Hepatocyte (in vitro differentiated cells): ENCODE measurements around the gene C20orf96.

Experiments used
- EZH2 ChIP-seq: fragments of 200-600 bp; sonication (generic); IDR thresholded peaks from 2 replicates; pipeline ENCODE4 v1.6.1; 2016; ENCODE audit warnings: antibody characterized with exemption, mild to moderate bottlenecking, borderline replicate concordance
- TF ChIP-seq, protein P1 (sequence below): fragments of 200-600 bp; sonication (generic); IDR thresholded peaks from 2 replicates; pipeline ENCODE4 v1.5.1; 2016; ENCODE audit warnings: antibody characterized with exemption, mild to moderate bottlenecking; ENCODE audit not compliant: poor library complexity

DNA sequence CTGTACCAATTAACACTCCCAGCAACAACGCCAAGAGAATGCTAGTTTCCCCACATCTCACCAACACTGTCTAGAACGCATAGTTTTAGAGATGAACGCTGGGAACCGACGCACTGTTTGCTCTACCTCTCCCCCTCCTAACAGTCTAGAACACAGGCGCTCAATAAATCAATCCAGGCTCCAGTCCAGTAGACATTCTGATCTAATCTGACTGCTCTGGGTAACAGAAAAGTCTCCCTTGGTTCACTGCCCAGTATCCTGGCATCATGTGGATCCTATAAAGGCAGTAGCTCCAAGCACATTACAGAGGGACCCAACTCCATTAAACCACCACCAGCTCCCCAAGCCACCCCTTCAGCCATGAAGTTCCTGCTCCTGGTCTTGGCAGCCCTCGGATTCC, 33.1 kb downstream of the C20orf96 start, which contains the start of gene DEFB132:
- TF ChIP-seq, protein P1, sequence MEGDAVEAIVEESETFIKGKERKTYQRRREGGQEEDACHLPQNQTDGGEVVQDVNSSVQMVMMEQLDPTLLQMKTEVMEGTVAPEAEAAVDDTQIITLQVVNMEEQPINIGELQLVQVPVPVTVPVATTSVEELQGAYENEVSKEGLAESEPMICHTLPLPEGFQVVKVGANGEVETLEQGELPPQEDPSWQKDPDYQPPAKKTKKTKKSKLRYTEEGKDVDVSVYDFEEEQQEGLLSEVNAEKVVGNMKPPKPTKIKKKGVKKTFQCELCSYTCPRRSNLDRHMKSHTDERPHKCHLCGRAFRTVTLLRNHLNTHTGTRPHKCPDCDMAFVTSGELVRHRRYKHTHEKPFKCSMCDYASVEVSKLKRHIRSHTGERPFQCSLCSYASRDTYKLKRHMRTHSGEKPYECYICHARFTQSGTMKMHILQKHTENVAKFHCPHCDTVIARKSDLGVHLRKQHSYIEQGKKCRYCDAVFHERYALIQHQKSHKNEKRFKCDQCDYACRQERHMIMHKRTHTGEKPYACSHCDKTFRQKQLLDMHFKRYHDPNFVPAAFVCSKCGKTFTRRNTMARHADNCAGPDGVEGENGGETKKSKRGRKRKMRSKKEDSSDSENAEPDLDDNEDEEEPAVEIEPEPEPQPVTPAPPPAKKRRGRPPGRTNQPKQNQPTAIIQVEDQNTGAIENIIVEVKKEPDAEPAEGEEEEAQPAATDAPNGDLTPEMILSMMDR, result no peak
- no peak for TF ChIP-seq EZH2
